HG02981 (cell line): Measurements from ENCODE around the gene SETBP1.
"Not testable (repeated sequence)": the region's sequence is repeated elsewhere in the genome, so short reads cannot be mapped to it uniquely, and the experiment has no call there.

ENCODE experiments used
- ATAC-seq: cut with Tn5 transposase; IDR thresholded peaks from one replicate; pipeline ENCODE4 v1.9.1; 2021; ENCODE audit warnings: mild to moderate bottlenecking, moderate library complexity; ENCODE audit not compliant: unreplicated experiment

The SETBP1 gene

GRCh38 chr18:44704135-44704789 lies 23.6 kb downstream of the SETBP1 start:
- no peak for ATAC-seq

DNA sequence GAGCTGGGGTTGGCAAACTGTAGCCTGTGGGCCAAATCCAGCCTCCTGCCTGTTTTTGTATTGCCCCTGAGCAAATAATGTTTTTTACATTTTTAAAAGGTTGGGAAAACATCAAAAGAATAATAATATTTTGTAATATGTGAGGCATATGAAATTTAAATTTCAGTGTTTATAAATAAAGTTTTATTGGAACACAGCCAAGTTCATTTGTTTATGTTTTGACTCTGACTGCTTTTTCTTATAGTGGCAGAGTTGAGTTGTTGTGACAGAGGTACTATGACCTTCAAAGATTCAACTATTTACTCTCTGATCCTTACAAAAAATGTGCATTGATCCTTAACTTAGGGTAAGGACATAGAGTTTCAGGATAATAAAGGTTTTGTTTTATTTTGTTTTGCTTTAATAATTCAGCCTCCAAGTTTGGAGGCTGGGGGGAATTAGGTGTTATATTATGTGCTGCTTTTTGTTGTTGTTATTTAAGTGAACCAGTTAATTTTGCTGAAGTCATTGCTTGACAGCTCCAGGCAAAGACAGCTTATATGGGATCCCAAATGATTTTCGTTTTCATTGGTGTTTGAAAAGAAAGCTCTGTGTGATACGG lies 24.5 kb downstream of the SETBP1 start:
- no peak for ATAC-seq

DNA sequence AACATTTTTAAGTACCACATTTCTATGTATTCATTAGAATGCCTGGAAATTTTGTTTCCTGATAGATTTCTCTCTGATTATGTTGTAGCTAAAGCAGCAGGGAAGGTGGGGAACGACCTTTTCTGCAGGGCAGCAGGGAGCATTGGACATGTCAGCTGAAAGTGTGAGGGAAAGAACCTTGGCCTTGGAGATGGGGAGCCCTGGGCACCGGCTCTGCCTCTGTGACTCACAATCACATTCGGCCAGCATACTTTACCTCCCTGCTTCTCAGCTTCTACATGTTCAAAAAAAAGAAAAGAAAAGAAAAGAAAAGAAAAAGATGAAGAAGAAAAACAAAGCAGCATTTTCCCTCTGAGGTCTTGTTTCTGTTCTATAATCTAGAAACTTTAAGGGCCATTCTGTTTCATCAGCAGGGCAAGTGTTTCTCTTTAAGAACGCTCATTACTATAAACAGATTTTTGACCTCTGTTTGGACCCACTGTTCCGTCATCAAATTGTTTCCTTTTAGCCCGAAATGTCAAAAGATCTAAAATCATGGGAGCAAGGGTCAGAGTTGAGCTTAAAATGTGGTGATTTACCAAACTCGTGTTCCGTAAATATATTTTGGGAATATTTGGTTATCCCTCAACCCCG lies 27.9 kb downstream of the SETBP1 start:
- ATAC-seq: no peak

DNA sequence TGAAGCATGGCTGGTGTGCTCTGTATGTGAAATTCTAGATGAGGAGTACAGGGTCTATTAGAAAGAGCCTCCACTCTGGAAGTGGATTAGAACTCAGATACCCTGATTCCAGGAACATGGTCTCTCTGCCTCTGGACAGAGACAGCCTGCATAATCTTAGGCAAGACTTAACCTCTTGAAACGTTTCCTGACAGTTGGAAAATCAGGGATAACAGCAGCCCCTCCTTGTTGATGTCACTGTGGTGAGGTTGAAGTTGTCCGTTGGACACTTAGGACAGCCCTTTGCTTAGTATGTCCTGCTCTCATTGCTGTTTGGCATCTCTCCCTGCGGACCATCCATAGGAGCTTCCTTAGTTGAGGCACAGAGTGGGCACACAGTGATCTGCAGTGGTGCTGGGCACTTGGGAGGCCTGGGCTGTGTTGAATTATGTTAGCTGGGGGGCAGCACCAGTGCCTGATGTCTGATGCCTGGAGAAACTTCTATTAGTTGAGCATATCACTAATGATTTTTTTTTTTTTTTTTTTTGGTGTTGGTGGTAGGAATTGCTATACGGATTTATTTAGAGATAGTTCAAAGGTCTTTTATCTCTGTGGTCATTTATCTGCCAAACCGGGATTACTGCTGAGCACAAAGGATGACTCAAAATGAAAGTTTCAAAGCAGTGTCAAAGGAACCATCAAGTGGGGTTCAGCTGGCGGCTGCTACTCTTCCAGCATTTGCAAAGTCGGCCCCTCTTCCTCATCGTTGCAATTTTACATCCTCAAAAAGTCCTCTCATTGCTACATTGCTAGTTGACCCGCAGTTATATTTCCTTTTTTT lies 28.8 kb downstream of the SETBP1 start:
- peak; percentile 81 for ATAC-seq

GRCh38 chr18:44710931-44711330 lies 30.2 kb downstream of the SETBP1 start:
- ATAC-seq: no peak

DNA sequence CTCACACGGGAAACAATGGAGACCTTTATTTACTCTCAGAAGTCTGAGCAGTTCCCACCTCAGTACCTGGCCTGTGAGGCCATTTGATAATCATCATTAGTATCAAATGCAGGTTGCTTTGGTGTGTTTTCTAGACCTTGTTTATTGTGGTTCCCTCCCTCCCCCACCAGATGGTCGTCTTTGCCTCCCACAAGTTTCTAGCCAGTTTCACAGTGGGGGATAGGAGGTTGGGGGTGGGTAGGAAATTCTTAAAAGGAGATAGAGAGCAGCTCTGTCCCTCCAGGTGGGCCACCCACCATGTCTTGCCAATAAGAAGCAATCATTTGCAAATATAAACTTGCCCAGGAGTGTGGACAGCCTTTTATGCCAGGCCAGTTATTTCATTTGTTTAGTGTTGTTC lies 31.3 kb downstream of the SETBP1 start:
- no peak for ATAC-seq

DNA sequence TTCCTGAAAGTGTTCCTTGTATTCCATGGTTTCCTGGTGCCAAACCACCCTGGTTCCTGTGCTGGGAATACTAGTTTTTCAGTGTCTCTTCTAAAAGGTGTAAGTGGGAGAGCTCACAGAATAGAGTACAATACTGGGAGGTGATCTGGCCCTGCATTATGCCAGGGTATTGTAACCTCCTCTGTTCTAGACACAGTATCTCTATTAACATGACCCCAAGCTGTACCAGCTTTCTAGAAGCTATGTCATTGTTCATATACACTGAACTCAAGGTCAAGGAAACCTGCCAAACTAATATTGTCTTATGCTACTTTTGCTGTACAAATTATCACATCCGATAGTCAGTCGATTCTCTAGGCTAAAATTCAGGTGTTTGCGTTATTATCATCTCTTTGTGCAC lies 32.7 kb downstream of the SETBP1 start:
- ATAC-seq: no peak

DNA sequence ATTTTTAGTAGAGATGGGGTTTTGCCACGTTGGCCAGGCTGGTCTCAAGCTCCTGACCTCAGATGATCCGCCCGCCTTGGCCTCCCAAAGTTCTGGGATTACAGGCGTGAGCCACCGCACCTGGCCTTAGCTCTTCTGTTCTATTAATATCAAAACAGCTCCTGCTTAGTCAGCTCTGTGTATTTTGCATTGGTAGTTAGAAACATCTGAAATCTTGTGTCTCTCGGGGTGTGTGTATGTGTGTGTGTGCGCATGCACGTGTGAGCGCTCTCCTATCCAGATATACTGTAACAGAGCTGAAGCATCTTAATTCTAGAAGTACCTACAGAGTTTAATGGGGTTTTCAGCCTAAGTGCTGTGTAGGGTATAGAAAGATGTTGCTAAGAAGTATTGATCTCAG lies 33.7 kb downstream of the SETBP1 start:
- no peak for ATAC-seq

GRCh38 chr18:44715245-44715644 lies 34.6 kb downstream of the SETBP1 start:
- ATAC-seq: no peak

DNA sequence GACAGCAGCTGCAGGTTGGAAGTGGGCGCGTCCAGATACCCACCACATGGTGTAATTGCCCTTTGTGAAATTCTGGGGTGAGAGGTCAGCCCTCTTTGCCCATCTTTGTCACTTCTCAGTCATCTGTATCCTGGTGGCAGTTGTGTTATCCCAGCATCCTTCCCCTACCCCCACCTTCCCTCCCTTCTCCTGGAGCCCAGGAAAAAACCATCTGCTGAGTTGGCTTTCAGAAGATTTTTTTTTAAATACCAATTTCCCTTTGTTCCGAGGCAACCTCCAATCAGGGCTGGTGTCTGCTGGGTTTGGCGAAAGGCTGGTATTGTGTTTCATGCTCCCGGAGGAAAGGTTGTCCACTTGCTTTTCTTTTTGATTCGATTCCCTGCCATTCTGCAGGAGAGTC lies 35.2 kb downstream of the SETBP1 start:
- no peak for ATAC-seq

DNA sequence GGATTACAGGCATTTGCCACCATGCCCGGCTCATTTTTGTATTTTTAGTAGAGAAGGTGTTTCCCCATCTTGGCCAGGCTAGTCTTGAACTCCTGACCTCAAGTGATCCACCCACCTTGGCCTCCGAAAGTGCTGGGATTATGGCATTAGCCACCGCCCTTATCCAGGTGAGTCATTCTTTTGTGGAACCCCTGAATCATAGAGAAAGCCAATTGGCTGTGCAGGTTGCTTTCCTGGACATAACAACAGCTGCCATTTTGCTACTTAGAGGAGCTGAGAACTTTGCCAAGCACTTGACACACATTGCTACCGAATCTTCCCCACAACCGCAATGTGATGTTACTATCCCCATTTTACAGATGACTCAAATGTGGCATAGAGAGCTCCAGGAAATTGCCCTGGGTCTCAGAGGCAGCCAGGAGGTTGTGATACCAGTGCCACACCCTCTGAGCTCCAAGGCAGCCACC lies 36.0 kb downstream of the SETBP1 start:
- no peak for ATAC-seq

DNA sequence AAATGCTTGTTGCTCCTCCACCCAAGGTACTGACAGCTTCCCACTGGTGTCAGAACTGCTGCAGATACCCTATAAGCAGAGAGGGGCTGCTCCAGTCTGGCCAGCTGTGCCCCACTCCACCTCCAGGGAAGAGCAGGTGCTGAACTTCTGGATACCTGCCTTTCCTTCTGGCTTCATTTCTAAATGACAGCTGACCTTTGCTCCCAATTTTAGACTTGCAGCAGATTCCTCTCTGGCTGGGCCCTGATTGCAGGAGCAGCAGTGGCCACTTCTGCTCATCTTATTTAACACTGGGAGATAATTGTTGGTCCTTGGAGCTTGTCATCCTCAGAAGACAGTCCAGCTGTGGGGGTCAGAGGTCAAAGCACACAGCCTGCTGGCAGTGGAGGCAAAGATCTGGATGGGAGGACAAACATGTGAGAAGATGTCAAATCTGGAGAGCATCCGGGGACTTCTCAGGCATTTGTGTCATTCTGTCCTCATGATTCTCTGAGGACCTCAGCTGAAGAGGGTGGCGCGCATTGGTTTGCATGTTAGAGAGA lies 38.9 kb downstream of the SETBP1 start:
- ATAC-seq: no peak

- not testable (repeated sequence) for ATAC-seq
Observed at GRCh38 chr18:44721748-44722147, 41.1 kb downstream of the SETBP1 start.

DNA sequence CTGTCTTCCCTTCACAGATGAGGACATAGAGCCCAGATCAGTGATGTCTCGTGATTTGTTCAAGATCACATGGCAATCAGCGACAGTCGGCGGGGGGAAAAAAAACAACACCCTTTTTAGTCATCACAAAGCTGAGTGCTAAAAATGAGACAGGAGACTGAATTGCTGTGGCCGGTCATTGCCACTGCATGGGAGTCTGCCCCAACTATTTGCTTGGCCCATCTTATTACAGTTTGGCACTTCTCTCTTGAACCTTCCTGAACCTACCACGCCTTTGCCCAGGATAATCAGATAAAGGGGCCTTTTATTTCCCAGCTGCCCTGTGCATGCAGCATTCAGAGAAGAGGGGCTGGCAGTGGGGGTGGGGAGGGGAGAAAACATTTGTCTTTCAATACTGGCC lies 42.7 kb downstream of the SETBP1 start:
- no peak for ATAC-seq

DNA sequence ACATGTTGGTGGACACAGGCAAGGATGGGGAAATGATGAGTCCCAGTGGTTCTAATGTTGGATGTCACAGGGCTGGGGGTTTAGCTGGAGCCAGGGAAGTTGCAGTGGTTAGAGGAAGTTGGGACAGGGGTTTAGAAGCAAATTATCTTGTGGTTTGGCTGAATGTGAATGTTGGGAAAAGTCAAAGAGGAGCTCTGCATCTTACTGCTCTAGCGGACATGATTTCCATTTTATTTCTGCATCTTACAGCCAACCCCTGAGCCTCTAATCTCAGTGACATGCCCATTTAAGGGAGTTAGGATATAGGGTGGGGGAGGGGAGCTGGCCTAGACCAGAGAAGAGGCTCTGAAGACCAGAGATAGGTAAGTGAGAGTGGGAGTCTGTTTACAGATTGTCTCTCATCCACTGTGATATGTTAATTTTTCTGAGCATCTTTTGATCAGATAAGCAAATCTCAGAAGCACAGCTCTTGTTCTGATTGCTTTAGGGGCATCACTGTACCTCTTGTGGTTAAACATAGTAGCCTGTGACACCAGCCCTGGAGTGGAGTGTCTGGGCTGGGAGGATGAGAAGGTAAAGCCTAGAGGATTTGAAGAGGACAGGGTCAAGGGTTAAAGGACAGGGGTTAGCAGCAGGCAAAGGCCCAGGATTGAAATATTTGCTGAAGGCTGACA lies 43.6 kb downstream of the SETBP1 start:
- no peak for ATAC-seq

DNA sequence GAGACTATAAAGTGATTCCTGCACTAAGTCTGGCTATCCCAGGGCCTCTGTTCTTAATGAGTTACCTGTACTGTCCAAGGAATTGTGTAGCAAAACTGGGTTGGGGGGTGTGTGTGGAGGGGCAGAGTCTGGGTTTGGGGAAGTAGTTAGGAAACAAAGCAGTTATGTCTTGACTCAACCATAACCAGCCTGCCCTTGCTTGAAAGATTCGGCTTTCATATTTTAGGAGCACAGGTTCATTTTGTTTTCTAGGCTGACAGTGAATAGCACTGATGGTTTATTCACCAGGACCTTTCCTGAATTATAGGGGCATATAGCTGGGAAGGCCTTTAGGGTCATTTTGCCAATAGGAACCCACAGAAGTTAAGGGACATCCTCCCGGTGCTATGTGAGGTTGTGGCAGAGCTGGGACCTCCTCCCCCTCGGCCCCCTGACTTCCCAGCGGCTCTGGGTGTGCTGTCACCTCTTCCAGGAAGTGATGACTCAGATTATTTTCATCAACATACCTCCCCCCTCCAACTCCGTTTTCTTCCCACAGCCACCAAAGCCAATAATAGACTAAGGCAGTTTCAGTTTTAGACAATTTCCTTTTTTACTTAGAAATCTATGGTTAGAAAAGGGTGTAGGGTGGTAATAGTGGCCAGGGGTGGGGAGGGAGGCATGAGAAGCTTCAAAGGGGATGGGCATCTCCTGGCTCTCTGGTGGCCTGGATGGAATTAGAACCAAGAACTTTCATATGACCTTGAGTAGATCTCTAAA lies 44.8 kb downstream of the SETBP1 start:
- ATAC-seq: peak; percentile 55

DNA sequence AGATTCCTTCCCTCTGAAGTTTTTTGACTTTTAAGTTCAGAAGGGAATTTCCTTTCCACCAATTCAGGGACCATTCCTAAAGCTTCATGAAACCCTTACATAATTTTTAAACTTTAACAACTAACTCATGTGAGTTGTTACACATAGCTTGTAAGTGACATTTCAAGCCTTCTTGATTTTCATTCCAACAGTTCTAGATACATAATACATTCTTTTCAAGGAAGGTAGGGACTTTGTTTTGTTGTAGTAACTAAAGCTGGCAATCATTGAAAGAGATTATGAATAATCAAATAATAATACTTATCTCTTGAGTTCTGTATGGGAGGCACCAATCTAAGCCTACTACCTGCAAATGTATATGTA lies 45.4 kb downstream of the SETBP1 start:
- no peak for ATAC-seq

DNA sequence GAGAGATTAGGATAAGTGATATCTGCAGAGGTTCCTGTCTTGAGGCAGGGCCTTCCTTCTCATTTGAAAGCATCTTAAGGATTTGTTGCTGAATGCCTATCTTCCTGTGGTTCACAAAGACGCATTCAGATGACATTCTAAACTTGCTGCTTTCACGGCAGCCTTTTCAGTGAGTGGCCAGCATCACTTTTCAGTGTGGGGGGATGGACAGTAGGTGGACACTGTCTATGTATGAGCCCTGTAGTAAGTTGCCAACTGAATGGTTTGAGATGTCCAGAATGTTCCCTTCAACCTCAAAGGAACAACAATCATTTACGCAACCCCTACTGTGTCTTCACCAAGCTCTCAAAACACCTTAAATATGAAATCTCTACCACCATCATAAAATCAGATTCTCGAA lies 46.6 kb downstream of the SETBP1 start:
- no peak for ATAC-seq

DNA sequence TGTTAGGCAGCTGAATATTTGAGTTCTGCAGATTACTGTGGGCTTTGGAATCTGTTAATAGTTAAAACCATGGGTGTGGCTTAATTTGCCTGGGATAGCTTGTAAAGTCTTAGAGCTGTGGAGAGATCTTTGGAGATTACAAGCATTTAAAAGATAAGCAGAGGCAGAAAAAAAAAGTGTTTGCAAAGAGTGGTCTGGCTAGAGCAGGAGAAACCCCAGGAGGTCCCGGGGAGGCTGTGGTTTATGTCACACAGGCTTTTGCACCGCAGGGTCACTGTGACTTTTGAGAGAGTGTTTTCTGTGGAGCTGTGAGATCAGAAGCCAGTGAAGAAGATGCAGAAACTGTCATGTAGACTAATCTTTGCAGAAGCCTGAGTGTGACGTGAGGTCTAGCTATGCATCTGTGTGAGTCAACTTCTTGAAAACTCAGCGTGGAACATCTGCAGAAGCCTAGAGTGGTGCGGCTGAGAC lies 49.0 kb downstream of the SETBP1 start:
- no peak for ATAC-seq
